Measurements from ENCODE around the gene B3GNT7.
"Not testable (repeated sequence)": the region's sequence is repeated elsewhere in the genome, so short reads cannot be mapped to it uniquely, and the experiment has no call there.

The B3GNT7 gene

GRCh38 chr2:231430437-231430836, 34.9 kb downstream of the B3GNT7 start:
- DNase-seq = not testable (repeated sequence)

GRCh38 chr2:231431606-231432005, 36.1 kb downstream of the B3GNT7 start:
- no peak for DNase-seq

- DNase-seq = no peak
Measured at GRCh38 chr2:231433990-231434389, 38.5 kb downstream of the B3GNT7 start.

GRCh38 chr2:231436957-231437356, 41.4 kb downstream of the B3GNT7 start:
- no peak for DNase-seq

GRCh38 chr2:231449503-231450054, 54.1 kb downstream of the B3GNT7 start:
- no peak for DNase-seq

- no peak for DNase-seq
Measured at GRCh38 chr2:231450548-231450989, 55.1 kb downstream of the B3GNT7 start.
